Measurements from ENCODE around the gene SYT1. TPM values are rescaled to one million over a fixed set of nuclear protein-coding genes. Genes with fewer than 3 reads are reported as not detected.

The SYT1 gene
- total RNA-seq, 4 donors from 2014 or later: 1.4 to 4.1 (median 1.8) TPM

- TF ChIP-seq POLR2A (IDR thresholded peaks at IDR 0.05) (no peak), CTCF (IDR thresholded peaks at IDR 0.05) (no peak)
- DNase-seq: no peak
Observed at GRCh38 chr12:79141776-79142175, 277.2 kb downstream of the SYT1 start.

DNA sequence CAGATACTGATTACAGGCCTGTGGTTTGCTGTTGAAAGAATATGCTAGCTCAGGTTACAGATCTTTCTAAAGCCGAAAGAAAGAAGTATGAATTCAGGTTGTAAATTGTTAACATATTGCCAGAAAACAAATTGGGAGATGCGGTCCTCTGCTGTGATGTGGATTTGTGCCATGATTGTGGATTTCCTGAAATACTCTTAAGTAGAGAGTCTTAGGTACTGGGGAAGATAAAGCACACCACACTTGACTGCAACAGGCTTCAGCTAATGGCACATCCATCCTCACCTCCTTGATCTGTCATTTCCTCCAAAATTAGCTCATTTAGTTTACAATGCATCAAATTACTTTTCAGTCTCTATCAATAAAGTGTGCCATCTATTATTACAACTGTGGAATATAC lies 279.2 kb downstream of the SYT1 start:
- H3K27me3 ChIP-seq: no peaks in the 10 kb centered on the region
- no peaks in the 10 kb centered on the region for H3K9me3 ChIP-seq
- no peaks in the 10 kb centered on the region for H3K4me1 ChIP-seq
- H3K36me3 ChIP-seq: no peaks in the 10 kb centered on the region
- no peak for DNase-seq
- no peak overlapping the region for H3K4me3 ChIP-seq
- TF ChIP-seq POLR2A (IDR thresholded peaks at IDR 0.05) (no peak), CTCF (IDR thresholded peaks at IDR 0.05) (no peak)
- H3K27ac ChIP-seq: no peak overlapping the region

More at GRCh38 chr12:79141776-79142175, 277.2 kb downstream of the SYT1 start:
- H3K9me3 ChIP-seq: no peaks in the 10 kb centered on the region
- no peaks in the 10 kb centered on the region for H3K4me1 ChIP-seq
- no peaks in the 10 kb centered on the region for H3K36me3 ChIP-seq
- H3K27ac ChIP-seq: no peak overlapping the region
- no peaks in the 10 kb centered on the region for H3K27me3 ChIP-seq
- H3K4me3 ChIP-seq: no peak overlapping the region

- no peak overlapping the region for H3K27ac ChIP-seq
- DNase-seq: no peak
- no peaks in the 10 kb centered on the region for H3K9me3 ChIP-seq
- no peak overlapping the region for H3K4me3 ChIP-seq
- H3K36me3 ChIP-seq: no peaks in the 10 kb centered on the region
- H3K4me1 ChIP-seq: no peaks in the 10 kb centered on the region
- no peaks in the 10 kb centered on the region for H3K27me3 ChIP-seq
- no peak for TF ChIP-seq CTCF (IDR thresholded peaks at IDR 0.05)
- no peak for TF ChIP-seq POLR2A (IDR thresholded peaks at IDR 0.05)
Observed at GRCh38 chr12:79151956-79152355, 287.4 kb downstream of the SYT1 start.

GRCh38 chr12:79155683-79156082 lies 291.1 kb downstream of the SYT1 start:
- Histone ChIP-seq H3K9me3 (no peaks in the 10 kb centered on the region), H3K36me3 (no peaks in the 10 kb centered on the region), H3K27me3 (no peaks in the 10 kb centered on the region), H3K4me3 (no peak overlapping the region), H3K27ac (no peak overlapping the region), H3K4me1 (no peaks in the 10 kb centered on the region)
- TF ChIP-seq POLR2A (IDR thresholded peaks at IDR 0.05): no peak
- no peak for TF ChIP-seq CTCF (IDR thresholded peaks at IDR 0.05)
- no peak for DNase-seq

DNA sequence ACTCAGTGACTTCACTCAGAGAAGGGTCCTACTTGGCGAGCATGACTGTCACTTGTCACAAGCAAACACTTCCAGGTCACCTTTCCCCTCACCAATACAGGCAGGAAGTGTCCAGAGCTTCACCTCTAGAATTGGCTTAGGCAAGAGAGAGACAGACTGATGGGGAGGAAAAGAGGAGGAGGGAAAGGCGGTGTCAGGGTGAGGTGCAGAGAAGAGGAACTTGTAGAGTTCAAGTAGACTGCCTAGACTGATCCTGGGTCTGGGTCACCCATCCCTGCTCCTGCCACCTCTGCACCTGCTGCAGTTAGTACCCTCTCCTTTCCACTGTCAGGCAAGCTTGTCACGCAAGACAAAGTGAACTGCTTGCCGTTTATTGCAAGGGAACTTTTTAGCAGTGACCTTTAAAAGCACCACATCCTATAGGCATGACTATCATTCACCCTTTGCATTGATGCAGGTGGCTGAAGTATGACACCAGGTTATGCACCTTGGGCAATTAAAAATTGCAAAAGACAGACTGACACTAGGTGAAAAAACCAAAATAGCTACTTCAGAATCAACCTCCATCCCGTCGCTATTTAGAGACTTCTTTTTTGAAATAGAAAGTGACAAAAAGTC lies 292.4 kb downstream of the SYT1 start:
- H3K27me3 ChIP-seq: no peaks in the 10 kb centered on the region

More for the DNA sequence above, 292.4 kb downstream of the SYT1 start:
- H3K9me3 ChIP-seq: no peaks in the 10 kb centered on the region
- H3K27ac ChIP-seq: no peak overlapping the region
- TF ChIP-seq CTCF (IDR thresholded peaks at IDR 0.05) (no peak), POLR2A (IDR thresholded peaks at IDR 0.05) (no peak)
- H3K4me3 ChIP-seq: no peak overlapping the region
- DNase-seq: no peak
- H3K36me3 ChIP-seq: no peaks in the 10 kb centered on the region
- H3K4me1 ChIP-seq: no peaks in the 10 kb centered on the region

All from Peyer's patch (tissue), 4 donors.